Germinal center (tissue), 1 donor: ENCODE measurements around the gene PHF2.
"Not testable (repeated sequence)": the region's sequence is repeated elsewhere in the genome, so short reads cannot be mapped to it uniquely, and the experiment has no call there.

Experiments used
- DNase-seq: peaks from one replicate; pipeline ENCODE4 v3.0.0; 2012; ENCODE audit warnings: mixed read lengths, low spot score

Gene PHF2

GRCh38 chr9:93665637-93666438 lies 89.5 kb downstream of the PHF2 start:
- no peak for DNase-seq

- not testable (repeated sequence) for DNase-seq
These were observed 90.0 kb downstream of the PHF2 start for GRCh38 chr9:93666439-93666784.

GRCh38 chr9:93667006-93667405 lies 90.6 kb downstream of the PHF2 start:
- DNase-seq: no peak

- DNase-seq: no peak
These were observed 91.2 kb downstream of the PHF2 start for GRCh38 chr9:93667627-93668026.

GRCh38 chr9:93668261-93668871 lies 92.0 kb downstream of the PHF2 start:
- DNase-seq: no peak

GRCh38 chr9:93669116-93669957 lies 93.0 kb downstream of the PHF2 start:
- no peak for DNase-seq

GRCh38 chr9:93669958-93670207 lies 93.5 kb downstream of the PHF2 start:
- no peak for DNase-seq

- DNase-seq: no peak
These were observed 94.0 kb downstream of the PHF2 start for GRCh38 chr9:93670208-93671019.

- DNase-seq: no peak
These were observed 94.6 kb downstream of the PHF2 start for GRCh38 chr9:93671020-93671338.

- DNase-seq: not testable (repeated sequence)
These were observed 96.1 kb downstream of the PHF2 start for GRCh38 chr9:93672330-93673020.

- DNase-seq: no peak
These were observed 96.8 kb downstream of the PHF2 start for GRCh38 chr9:93673021-93673838.

GRCh38 chr9:93673839-93674334 lies 97.5 kb downstream of the PHF2 start:
- DNase-seq: no peak

GRCh38 chr9:93674580-93675335 lies 98.4 kb downstream of the PHF2 start:
- no peak for DNase-seq

- DNase-seq: no peak
These were observed 99.2 kb downstream of the PHF2 start for GRCh38 chr9:93675336-93676150.

GRCh38 chr9:93676310-93677047 lies 100.1 kb downstream of the PHF2 start:
- DNase-seq: no peak

GRCh38 chr9:93677048-93677571 lies 100.7 kb downstream of the PHF2 start:
- DNase-seq: no peak

GRCh38 chr9:93677641-93678136 lies 101.3 kb downstream of the PHF2 start:
- no peak for DNase-seq
